DOHH2 (cell line): ENCODE data around the gene TNFRSF6B.

Experiments
- EZH2phosphoT487 ChIP-seq: fragments of 200-600 bp; sonication (generic); IDR thresholded peaks from 2 replicates; pipeline ENCODE4 v1.6.1; 2017; ENCODE audit warnings: borderline replicate concordance, mild to moderate bottlenecking, antibody characterized with exemption, low read length, moderate library complexity, mixed read lengths
- TF ChIP-seq, protein P1 (sequence below): fragments of 200-600 bp; sonication (generic); IDR thresholded peaks from one replicate; pipeline ENCODE4 v1.5.1; 2014; ENCODE audit warnings: antibody characterized with exemption, mild to moderate bottlenecking, low read depth, low read length; ENCODE audit not compliant: poor library complexity, severe bottlenecking

- TF ChIP-seq, protein P1, sequence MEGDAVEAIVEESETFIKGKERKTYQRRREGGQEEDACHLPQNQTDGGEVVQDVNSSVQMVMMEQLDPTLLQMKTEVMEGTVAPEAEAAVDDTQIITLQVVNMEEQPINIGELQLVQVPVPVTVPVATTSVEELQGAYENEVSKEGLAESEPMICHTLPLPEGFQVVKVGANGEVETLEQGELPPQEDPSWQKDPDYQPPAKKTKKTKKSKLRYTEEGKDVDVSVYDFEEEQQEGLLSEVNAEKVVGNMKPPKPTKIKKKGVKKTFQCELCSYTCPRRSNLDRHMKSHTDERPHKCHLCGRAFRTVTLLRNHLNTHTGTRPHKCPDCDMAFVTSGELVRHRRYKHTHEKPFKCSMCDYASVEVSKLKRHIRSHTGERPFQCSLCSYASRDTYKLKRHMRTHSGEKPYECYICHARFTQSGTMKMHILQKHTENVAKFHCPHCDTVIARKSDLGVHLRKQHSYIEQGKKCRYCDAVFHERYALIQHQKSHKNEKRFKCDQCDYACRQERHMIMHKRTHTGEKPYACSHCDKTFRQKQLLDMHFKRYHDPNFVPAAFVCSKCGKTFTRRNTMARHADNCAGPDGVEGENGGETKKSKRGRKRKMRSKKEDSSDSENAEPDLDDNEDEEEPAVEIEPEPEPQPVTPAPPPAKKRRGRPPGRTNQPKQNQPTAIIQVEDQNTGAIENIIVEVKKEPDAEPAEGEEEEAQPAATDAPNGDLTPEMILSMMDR: no peak
- TF ChIP-seq EZH2phosphoT487: no peak
Observed at GRCh38 chr20:63675681-63676368, 20.6 kb upstream of the TNFRSF6B start.
